DOHH2 (cell line): ENCODE results near the gene TBX3.

ENCODE experiments used
- H3F3A ChIP-seq: fragments of 200-600 bp; sonication (generic), shearing (Covaris generic); 2 replicates; pipeline ENCODE4 v1.6.0; 2016; ENCODE audit warnings: antibody characterized with exemption, mild to moderate bottlenecking; ENCODE audit not compliant: control insufficient read depth, insufficient read depth
- H3K27ac ChIP-seq: fragments of 200-600 bp; sonication (generic); 2 replicates; pipeline ENCODE4 v1.5.1; 2014; ENCODE audit warnings: low read depth, mild to moderate bottlenecking, low read length, moderate library complexity
- H3K27me3 ChIP-seq: fragments of 200-600 bp; sonication (generic); 2 replicates; pipeline ENCODE4 v1.6.1; 2014; ENCODE audit warnings: mild to moderate bottlenecking, low read length, mixed read lengths; ENCODE audit not compliant: control insufficient read depth
- H3K36me3 ChIP-seq: fragments of 200-600 bp; sonication (generic); 2 replicates; pipeline ENCODE4 v1.6.1; 2014; ENCODE audit warnings: mild to moderate bottlenecking, low read length, moderate library complexity, mixed read lengths; ENCODE audit not compliant: control insufficient read depth
- H3K4me1 ChIP-seq: fragments of 200-600 bp; sonication (generic); 2 replicates; pipeline ENCODE4 v1.6.1; 2014; ENCODE audit warnings: mild to moderate bottlenecking, low read length, mixed read lengths; ENCODE audit not compliant: control insufficient read depth
- H3K4me2 ChIP-seq: fragments of 200-600 bp; sonication (generic); 2 replicates; pipeline ENCODE4 v1.6.0; 2014; ENCODE audit warnings: mild to moderate bottlenecking, low read length, moderate library complexity
- H3K4me3 ChIP-seq: fragments of 200-600 bp; sonication (generic); 2 replicates; pipeline ENCODE4 v1.5.1; 2014; ENCODE audit warnings: mild to moderate bottlenecking, low read length, mixed read lengths
- H3K79me2 ChIP-seq: fragments of 200-600 bp; sonication (generic); 2 replicates; pipeline ENCODE4 v1.6.1; 2014; ENCODE audit warnings: mild to moderate bottlenecking, low read length, mixed read lengths; ENCODE audit not compliant: control insufficient read depth
- H3K9me2 ChIP-seq: fragments of 200-600 bp; sonication (generic); replicated peaks from 2 replicates; pipeline ENCODE4 v1.6.1; 2014; ENCODE audit warnings: mild to moderate bottlenecking, low read length, mixed read lengths; ENCODE audit not compliant: control insufficient read depth
- H3K9me3 ChIP-seq: fragments of 200-600 bp; sonication (generic); 2 replicates; pipeline ENCODE4 v1.6.1; 2014; ENCODE audit warnings: antibody characterized with exemption, low read length, mixed read lengths; ENCODE audit not compliant: control insufficient read depth, insufficient read depth
- H4K20me1 ChIP-seq: fragments of 200-600 bp; sonication (generic); 2 replicates; pipeline ENCODE4 v1.6.0; 2014; ENCODE audit warnings: low read depth, mild to moderate bottlenecking, antibody characterized with exemption, low read length, moderate library complexity; ENCODE audit not compliant: control insufficient read depth, insufficient read depth
- EZH2phosphoT487 ChIP-seq: fragments of 200-600 bp; sonication (generic); IDR thresholded peaks from 2 replicates; pipeline ENCODE4 v1.6.1; 2017; ENCODE audit warnings: borderline replicate concordance, mild to moderate bottlenecking, antibody characterized with exemption, low read length, moderate library complexity, mixed read lengths
- TF ChIP-seq, protein P1 (sequence below): fragments of 200-600 bp; sonication (generic); IDR thresholded peaks from one replicate; pipeline ENCODE4 v1.5.1; 2014; ENCODE audit warnings: antibody characterized with exemption, mild to moderate bottlenecking, low read depth, low read length; ENCODE audit not compliant: poor library complexity, severe bottlenecking

TBX3 gene

DNA sequence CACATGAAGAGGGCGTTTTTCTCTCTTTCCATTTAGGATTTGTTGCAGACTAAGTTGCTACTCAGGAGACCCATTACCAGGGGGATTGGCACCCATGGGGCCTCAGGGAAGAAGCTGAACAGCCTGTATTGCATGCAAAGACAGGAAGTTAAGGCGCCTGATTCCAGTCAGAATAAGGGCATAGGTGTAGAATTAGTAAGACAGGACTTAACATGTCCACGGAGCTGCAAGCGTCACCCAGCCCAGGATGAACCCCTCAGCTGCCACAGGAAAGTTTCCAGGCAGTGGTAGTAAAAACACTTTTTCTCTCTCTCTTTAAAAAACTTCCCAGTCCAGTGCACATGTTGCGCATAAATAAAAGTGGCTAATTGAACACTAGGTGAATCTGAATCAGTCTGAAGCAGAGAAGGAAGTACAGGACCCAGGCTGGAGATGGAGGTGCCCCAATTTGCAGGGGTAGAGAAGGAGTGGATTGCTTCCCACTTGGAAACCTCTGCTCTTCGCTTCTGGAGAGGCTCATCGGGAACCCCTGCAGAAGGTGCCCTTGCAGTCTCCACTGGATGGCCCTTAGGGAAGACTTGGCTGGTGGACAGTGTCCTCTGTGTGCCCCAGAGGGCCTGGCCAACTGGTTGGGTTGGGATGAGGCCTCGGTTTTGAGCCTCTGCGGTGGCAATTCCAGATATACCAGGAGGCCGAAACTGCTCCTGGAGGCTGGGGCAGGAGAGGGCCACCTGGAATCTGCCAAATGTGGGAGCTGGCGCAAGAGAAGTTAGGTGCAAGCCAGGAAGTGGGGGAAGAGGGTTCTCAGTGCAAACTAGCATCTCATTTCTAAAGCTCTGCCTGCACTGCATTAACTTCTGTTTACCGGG is 10.7 kb upstream of the TBX3 start:
- Histone ChIP-seq H3K36me3 (no peaks in the 10 kb centered on the region), H3K4me3 (no peak overlapping the region), H3F3A (no peaks in the 10 kb centered on the region), H3K4me1 (no peaks in the 10 kb centered on the region), H3K9me2 (no peaks in the 10 kb centered on the region), H3K27ac (no peak overlapping the region), H4K20me1 (no peaks in the 10 kb centered on the region), H3K9me3 (no peaks in the 10 kb centered on the region), H3K79me2 (no peaks in the 10 kb centered on the region), H3K27me3 (peaks cover 23% of the 10 kb centered on the region), H3K4me2 (no peak overlapping the region)
- TF ChIP-seq, protein P1, sequence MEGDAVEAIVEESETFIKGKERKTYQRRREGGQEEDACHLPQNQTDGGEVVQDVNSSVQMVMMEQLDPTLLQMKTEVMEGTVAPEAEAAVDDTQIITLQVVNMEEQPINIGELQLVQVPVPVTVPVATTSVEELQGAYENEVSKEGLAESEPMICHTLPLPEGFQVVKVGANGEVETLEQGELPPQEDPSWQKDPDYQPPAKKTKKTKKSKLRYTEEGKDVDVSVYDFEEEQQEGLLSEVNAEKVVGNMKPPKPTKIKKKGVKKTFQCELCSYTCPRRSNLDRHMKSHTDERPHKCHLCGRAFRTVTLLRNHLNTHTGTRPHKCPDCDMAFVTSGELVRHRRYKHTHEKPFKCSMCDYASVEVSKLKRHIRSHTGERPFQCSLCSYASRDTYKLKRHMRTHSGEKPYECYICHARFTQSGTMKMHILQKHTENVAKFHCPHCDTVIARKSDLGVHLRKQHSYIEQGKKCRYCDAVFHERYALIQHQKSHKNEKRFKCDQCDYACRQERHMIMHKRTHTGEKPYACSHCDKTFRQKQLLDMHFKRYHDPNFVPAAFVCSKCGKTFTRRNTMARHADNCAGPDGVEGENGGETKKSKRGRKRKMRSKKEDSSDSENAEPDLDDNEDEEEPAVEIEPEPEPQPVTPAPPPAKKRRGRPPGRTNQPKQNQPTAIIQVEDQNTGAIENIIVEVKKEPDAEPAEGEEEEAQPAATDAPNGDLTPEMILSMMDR: no peak
- no peak for TF ChIP-seq EZH2phosphoT487

DNA sequence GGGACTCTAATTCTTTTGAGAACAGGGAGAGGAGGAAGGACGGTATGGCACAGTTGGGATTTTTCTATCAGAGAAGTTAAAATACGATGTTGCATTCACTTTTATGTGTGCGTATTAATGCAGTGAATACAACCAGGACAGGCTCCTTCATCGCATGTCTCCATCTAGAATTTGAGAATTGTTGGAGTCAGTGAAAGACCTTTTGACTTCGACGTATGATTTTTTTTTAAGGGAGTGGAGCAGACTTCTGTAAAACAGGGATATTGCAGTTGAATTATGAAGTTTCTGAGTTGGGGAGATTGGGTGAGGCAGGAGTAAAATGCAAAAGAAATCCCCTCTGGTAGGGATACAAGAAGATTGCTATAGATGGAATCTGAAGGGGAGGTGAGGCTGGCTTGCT is 9.6 kb upstream of the TBX3 start:
- no peaks in the 10 kb centered on the region for H3F3A ChIP-seq
- no peaks in the 10 kb centered on the region for H3K4me1 ChIP-seq
- TF ChIP-seq EZH2phosphoT487: no peak
- TF ChIP-seq, protein P1: no peak
- peaks cover 33% of the 10 kb centered on the region for H3K27me3 ChIP-seq
- H4K20me1 ChIP-seq: no peaks in the 10 kb centered on the region
- H3K27ac ChIP-seq: no peak overlapping the region
- H3K36me3 ChIP-seq: no peaks in the 10 kb centered on the region
- no peak overlapping the region for H3K4me3 ChIP-seq
- no peaks in the 10 kb centered on the region for H3K79me2 ChIP-seq
- no peaks in the 10 kb centered on the region for H3K9me3 ChIP-seq
- no peak overlapping the region for H3K4me2 ChIP-seq
- H3K9me2 ChIP-seq: no peaks in the 10 kb centered on the region

DNA sequence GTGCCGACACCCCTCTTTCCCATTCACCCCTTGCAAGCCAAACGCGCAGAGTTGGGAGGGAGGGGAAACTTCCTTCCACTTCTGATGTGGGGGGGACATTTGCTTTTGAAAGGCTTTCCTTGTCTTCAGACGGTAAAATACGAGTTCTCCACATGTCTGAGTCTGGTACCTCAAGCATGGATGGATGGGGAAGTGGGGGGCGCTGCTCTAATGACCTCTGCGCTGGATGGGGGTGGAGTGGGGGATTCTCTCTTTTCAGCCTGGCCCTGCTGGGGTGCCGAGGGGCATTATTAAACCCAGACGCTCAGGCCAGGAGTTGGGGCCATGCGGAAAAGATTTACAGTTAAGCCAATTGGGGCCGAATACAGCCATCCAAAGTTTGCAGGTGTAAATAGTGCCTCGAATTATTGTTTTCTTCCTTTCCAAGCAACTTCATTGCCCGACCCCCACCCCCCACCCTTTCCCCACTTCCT is 9.1 kb upstream of the TBX3 start:
- Histone ChIP-seq H3K4me1 (no peaks in the 10 kb centered on the region), H3K79me2 (no peaks in the 10 kb centered on the region), H3F3A (no peaks in the 10 kb centered on the region), H3K36me3 (no peaks in the 10 kb centered on the region), H3K9me2 (no peaks in the 10 kb centered on the region), H3K27ac (no peak overlapping the region), H3K4me2 (no peak overlapping the region), H3K27me3 (peaks cover 38% of the 10 kb centered on the region), H3K9me3 (no peaks in the 10 kb centered on the region), H3K4me3 (no peak overlapping the region), H4K20me1 (no peaks in the 10 kb centered on the region)
- no peak for TF ChIP-seq EZH2phosphoT487
- TF ChIP-seq, protein P1: no peak
